ENCODE data around the gene OR51D1. TPM values are rescaled to one million over a fixed set of nuclear protein-coding genes. Genes with fewer than 3 reads are reported as not detected.
A peak's percentile ranks its signal among the peaks of the same experiment; 100 is the strongest.

The OR51D1 gene, protein sequence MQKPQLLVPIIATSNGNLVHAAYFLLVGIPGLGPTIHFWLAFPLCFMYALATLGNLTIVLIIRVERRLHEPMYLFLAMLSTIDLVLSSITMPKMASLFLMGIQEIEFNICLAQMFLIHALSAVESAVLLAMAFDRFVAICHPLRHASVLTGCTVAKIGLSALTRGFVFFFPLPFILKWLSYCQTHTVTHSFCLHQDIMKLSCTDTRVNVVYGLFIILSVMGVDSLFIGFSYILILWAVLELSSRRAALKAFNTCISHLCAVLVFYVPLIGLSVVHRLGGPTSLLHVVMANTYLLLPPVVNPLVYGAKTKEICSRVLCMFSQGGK
- not detected for polyA plus RNA-seq (2013, experiment 1 of 2)
- polyA plus RNA-seq (2013, experiment 2 of 2): not detected

DNA sequence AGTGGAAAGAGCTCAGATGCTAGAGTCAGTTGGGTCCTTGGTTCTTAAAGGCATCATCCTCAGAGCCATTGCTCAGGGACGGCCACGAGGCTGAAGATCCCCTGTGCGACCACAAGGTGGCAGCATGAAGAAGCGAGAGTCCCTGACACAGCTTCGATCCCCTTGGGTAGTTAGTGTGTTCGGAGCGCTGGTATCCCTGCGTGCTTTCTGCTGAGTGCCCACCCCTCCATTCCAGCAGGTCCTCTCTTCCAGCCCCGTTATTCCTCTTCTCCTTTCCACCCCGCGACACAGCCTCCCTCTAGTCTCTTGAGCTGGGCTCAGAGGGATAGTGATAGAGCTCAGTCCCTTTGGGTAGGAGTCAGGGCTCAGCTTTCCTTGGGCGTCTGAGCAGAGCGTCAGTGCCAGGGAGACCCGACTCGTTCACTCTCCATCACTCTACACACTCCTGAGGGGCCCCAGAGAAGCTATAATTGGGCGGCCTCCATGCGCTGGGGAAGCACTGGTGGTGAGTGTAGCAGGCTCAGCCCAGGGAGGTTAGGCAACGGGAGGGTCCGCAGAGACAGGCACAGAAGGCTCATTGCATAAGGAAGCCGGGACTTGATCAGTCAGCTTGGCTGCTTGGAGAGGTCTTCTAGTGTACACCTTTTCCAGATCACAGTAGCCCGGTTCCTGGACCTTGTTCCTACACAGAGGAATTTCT, at the start of gene OR51D1:
Gene OR51D1, plus strand, starts transcription at position 516 of the 700 bp plus-strand sequence. CDS start 2,314 bp downstream, outside the sequence.
- DNase-seq: peak; percentile 84
- H2BK5ac ChIP-seq (ENCODE audit: low read length): no peak within 1 kb of the TSS
- H3K36me3 ChIP-seq (ENCODE audit: control insufficient read depth, insufficient read depth, low read length): no peaks in the 10 kb centered on the region
- no peak within 1 kb of the TSS for H3K9ac ChIP-seq (ENCODE audit: low read length)
- H2BK120ac ChIP-seq (ENCODE audit: low read depth, low read length): no peak within 1 kb of the TSS
- no peak within 1 kb of the TSS for H3K18ac ChIP-seq (ENCODE audit: low read length)
- no peak within 1 kb of the TSS for H3K4me3 ChIP-seq (ENCODE audit: low read length)
- no peaks in the 10 kb centered on the region for H3K27me3 ChIP-seq (ENCODE audit: insufficient read depth, low read length, poor library complexity)
- H4K8ac ChIP-seq (ENCODE audit: low read depth, low read length): no peak within 1 kb of the TSS
- H3K23ac ChIP-seq (ENCODE audit: low read length): no peak within 1 kb of the TSS
- no peak within 1 kb of the TSS for H2AK5ac ChIP-seq (ENCODE audit: low read length)
- no peak within 1 kb of the TSS for H2BK15ac ChIP-seq (replicated peaks; ENCODE audit: low read depth)
- no peaks in the 10 kb centered on the region for H3K4me1 ChIP-seq (ENCODE audit: control insufficient read depth, low read depth, low read length)
- no peak within 1 kb of the TSS for H4K5ac ChIP-seq (ENCODE audit: low read length)
- no peak within 1 kb of the TSS for H3K4ac ChIP-seq (ENCODE audit: low read depth, low read length)
- H3K56ac ChIP-seq (ENCODE audit: low read length): no peak within 1 kb of the TSS
- no CpG with 5 or more reads among the region's 21 CpGs for WGBS (ENCODE audit: extremely low coverage, insufficient coverage, low lambda C conversion rate)
- no peak within 1 kb of the TSS for H3K27ac ChIP-seq (ENCODE audit: low read depth, low read length)
- no peaks in the 10 kb centered on the region for H3K79me2 ChIP-seq (ENCODE audit: control insufficient read depth, insufficient read depth, low read length)
- no peaks in the 10 kb centered on the region for H3K79me1 ChIP-seq (ENCODE audit: low read length)
- H3K4me2 ChIP-seq (ENCODE audit: low read length): no peak within 1 kb of the TSS

DNA sequence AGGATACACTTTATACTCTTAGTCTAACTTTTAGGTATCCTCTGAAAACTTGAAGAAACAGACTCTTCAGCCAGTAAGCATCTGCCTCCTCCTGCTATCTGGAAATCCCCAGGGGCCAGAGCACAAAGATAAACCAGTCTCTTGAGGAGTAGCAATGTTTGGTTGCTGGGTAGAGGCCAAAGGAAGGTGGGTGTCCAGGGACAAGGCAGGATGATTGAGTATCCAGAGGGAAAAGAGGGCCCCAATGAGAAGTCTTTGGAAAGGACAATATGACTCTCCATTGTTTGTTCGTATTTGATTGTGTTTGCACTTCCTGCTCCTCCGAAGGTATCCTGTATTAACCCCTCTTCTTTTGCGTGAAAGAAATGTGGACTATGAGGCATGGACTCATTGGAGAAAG, 48.3 kb upstream of the OR51D1 start:
- H3K36me3 ChIP-seq (ENCODE audit: control insufficient read depth, insufficient read depth, low read length): no peaks in the 10 kb centered on the region
- no peak overlapping the region for H3K27ac ChIP-seq (ENCODE audit: low read depth, low read length)
- no peak overlapping the region for H3K9ac ChIP-seq (ENCODE audit: low read length)
- H4K8ac ChIP-seq (ENCODE audit: low read depth, low read length): no peak overlapping the region
- H3K27me3 ChIP-seq (ENCODE audit: insufficient read depth, low read length, poor library complexity): no peaks in the 10 kb centered on the region
- H3K79me1 ChIP-seq (ENCODE audit: low read length): no peaks in the 10 kb centered on the region
- H3K4me2 ChIP-seq (ENCODE audit: low read length): no peak overlapping the region
- H3K4me3 ChIP-seq (ENCODE audit: low read length): no peak overlapping the region
- H3K4me1 ChIP-seq (ENCODE audit: control insufficient read depth, low read depth, low read length): no peaks in the 10 kb centered on the region
- H3K23ac ChIP-seq (ENCODE audit: low read length): no peak overlapping the region
- H2AK5ac ChIP-seq (ENCODE audit: low read length): no peak overlapping the region
- no peak overlapping the region for H3K4ac ChIP-seq (ENCODE audit: low read depth, low read length)
- H3K56ac ChIP-seq (ENCODE audit: low read length): no peak overlapping the region
- no peak overlapping the region for H4K5ac ChIP-seq (ENCODE audit: low read length)
- H2BK120ac ChIP-seq (ENCODE audit: low read depth, low read length): no peak overlapping the region
- no peak overlapping the region for H3K18ac ChIP-seq (ENCODE audit: low read length)
- no peak overlapping the region for H2BK15ac ChIP-seq (replicated peaks; ENCODE audit: low read depth)
- no CpG with 5 or more reads among the region's 3 CpGs for WGBS (ENCODE audit: extremely low coverage, insufficient coverage, low lambda C conversion rate)
- DNase-seq: no peak
- no peak overlapping the region for H2BK5ac ChIP-seq (ENCODE audit: low read length)
- H3K79me2 ChIP-seq (ENCODE audit: control insufficient read depth, insufficient read depth, low read length): no peaks in the 10 kb centered on the region

DNA sequence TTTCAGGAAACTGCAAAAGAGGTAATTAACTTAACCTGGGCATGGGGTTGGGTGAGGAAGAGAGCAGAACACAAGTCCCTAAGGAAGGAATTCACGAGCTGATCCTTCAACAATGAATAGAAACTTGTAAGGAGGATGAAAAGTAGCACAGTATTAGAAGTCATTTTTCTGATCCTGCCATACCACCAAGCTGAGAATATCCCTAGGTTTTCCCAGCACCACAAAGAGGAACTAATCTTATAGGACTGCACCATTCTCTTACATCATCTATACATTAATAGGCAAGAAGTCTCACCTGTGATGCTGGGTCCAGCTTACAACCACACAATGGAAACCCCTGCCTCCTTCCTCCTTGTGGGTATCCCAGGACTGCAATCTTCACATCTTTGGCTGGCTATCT, 43.5 kb upstream of the OR51D1 start, which contains the start of gene OR52I1:
Gene OR52I1, plus strand, starts transcription at position 301 of the 400 bp plus-strand sequence. Its CDS starts 0 bp downstream, at position 301.
- Histone ChIP-seq H3K4me1 (ENCODE audit: control insufficient read depth, low read depth, low read length) (no peaks in the 10 kb centered on the region), H3K36me3 (ENCODE audit: control insufficient read depth, insufficient read depth, low read length) (no peaks in the 10 kb centered on the region), H3K4ac (ENCODE audit: low read depth, low read length) (no peak within 1 kb of the TSS), H3K79me2 (ENCODE audit: control insufficient read depth, insufficient read depth, low read length) (no peaks in the 10 kb centered on the region), H3K56ac (ENCODE audit: low read length) (no peak within 1 kb of the TSS), H3K27me3 (ENCODE audit: insufficient read depth, low read length, poor library complexity) (no peaks in the 10 kb centered on the region), H4K5ac (ENCODE audit: low read length) (no peak within 1 kb of the TSS), H3K9ac (ENCODE audit: low read length) (no peak within 1 kb of the TSS), H3K27ac (ENCODE audit: low read depth, low read length) (no peak within 1 kb of the TSS), H3K18ac (ENCODE audit: low read length) (no peak within 1 kb of the TSS), H2BK15ac (replicated peaks; ENCODE audit: low read depth) (no peak within 1 kb of the TSS), H2BK5ac (ENCODE audit: low read length) (no peak within 1 kb of the TSS), H3K79me1 (ENCODE audit: low read length) (no peaks in the 10 kb centered on the region), H2BK120ac (ENCODE audit: low read depth, low read length) (no peak within 1 kb of the TSS), H3K23ac (ENCODE audit: low read length) (no peak within 1 kb of the TSS), H3K4me3 (ENCODE audit: low read length) (no peak within 1 kb of the TSS), H4K8ac (ENCODE audit: low read depth, low read length) (no peak within 1 kb of the TSS), H3K4me2 (ENCODE audit: low read length) (no peak within 1 kb of the TSS), H2AK5ac (ENCODE audit: low read length) (no peak within 1 kb of the TSS)
- no peak for DNase-seq
- WGBS (ENCODE audit: extremely low coverage, insufficient coverage, low lambda C conversion rate): no CpG with 5 or more reads among the region's 1 CpG

DNA sequence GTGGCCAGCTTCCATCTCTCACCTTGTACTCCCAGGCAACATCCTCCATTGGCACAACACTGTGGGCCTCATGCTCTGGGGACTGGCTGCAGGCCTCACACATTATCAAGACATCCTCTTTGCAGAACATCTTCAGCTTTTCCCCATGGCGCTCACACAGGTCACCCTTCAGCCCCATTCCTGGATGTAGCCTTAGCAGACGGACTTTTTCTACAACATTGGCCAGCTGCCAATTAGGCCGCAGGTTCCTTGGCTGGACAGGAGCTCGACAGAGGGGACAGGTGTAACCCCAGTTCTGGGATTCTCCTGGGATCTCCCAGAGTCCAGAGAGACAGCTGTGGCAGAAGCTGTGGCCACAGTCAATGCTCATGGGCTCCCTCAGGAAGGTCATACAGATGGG, 32.2 kb upstream of the OR51D1 start:
- H3K56ac ChIP-seq (ENCODE audit: low read length): no peak overlapping the region
- no peak overlapping the region for H3K27ac ChIP-seq (ENCODE audit: low read depth, low read length)
- H2AK5ac ChIP-seq (ENCODE audit: low read length): no peak overlapping the region
- H2BK120ac ChIP-seq (ENCODE audit: low read depth, low read length): no peak overlapping the region
- no peaks in the 10 kb centered on the region for H3K36me3 ChIP-seq (ENCODE audit: control insufficient read depth, insufficient read depth, low read length)
- no peaks in the 10 kb centered on the region for H3K79me1 ChIP-seq (ENCODE audit: low read length)
- no peak overlapping the region for H3K4me3 ChIP-seq (ENCODE audit: low read length)
- no peaks in the 10 kb centered on the region for H3K27me3 ChIP-seq (ENCODE audit: insufficient read depth, low read length, poor library complexity)
- no peak overlapping the region for H3K18ac ChIP-seq (ENCODE audit: low read length)
- no peak overlapping the region for H3K4ac ChIP-seq (ENCODE audit: low read depth, low read length)
- H4K5ac ChIP-seq (ENCODE audit: low read length): no peak overlapping the region
- no peak for DNase-seq
- H3K9ac ChIP-seq (ENCODE audit: low read length): no peak overlapping the region
- H2BK5ac ChIP-seq (ENCODE audit: low read length): no peak overlapping the region
- H3K4me2 ChIP-seq (ENCODE audit: low read length): no peak overlapping the region
- peaks cover 2% of the 10 kb centered on the region for H3K4me1 ChIP-seq (ENCODE audit: control insufficient read depth, low read depth, low read length)
- H3K23ac ChIP-seq (ENCODE audit: low read length): no peak overlapping the region
- no CpG with 5 or more reads among the region's 4 CpGs for WGBS (ENCODE audit: extremely low coverage, insufficient coverage, low lambda C conversion rate)
- H2BK15ac ChIP-seq (replicated peaks; ENCODE audit: low read depth): no peak overlapping the region
- H3K79me2 ChIP-seq (ENCODE audit: control insufficient read depth, insufficient read depth, low read length): no peaks in the 10 kb centered on the region
- no peak overlapping the region for H4K8ac ChIP-seq (ENCODE audit: low read depth, low read length)

DNA sequence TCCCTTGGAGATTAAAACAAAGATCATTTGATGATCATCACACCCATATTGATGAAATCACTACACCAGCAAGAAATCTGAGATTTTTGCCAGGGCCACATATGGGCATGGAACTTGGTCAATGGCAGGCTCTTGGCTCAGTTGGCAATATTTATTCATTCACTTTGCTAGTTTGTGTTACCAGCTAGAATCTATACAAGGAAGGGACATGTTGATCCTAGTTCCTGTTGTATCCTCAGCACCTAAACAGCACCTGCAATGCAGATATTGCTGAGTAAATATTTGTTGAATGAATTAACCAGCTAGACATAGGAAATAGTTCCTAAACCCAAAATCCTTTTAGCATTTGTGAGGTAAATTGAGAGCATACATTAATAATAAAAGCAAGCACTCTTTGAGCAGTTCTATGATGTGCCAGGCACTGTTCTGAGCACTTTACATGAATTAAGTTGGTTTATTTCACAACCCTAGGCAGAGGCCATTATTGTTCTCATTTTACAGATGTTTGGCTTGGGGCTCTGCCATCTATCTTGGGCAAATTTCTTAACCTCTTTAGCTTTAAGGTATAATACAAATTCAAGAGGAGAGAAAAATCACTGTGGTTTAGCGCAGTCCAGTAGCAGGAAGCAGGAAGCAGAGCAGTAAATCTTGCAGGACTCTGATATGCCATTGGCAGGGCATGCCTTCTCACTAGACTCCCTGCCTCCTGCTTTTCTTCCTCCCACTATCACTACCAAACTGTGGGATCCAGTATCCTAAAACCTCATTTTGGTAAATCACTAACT, 30.9 kb upstream of the OR51D1 start:
- no peak overlapping the region for H3K56ac ChIP-seq (ENCODE audit: low read length)
- no peak for DNase-seq
- peaks cover 2% of the 10 kb centered on the region for H3K4me1 ChIP-seq (ENCODE audit: control insufficient read depth, low read depth, low read length)
- H3K18ac ChIP-seq (ENCODE audit: low read length): no peak overlapping the region
- WGBS (ENCODE audit: extremely low coverage, insufficient coverage, low lambda C conversion rate): no CpG with 5 or more reads among the region's 1 CpG
- no peaks in the 10 kb centered on the region for H3K79me1 ChIP-seq (ENCODE audit: low read length)
- no peaks in the 10 kb centered on the region for H3K36me3 ChIP-seq (ENCODE audit: control insufficient read depth, insufficient read depth, low read length)
- H2BK15ac ChIP-seq (replicated peaks; ENCODE audit: low read depth): no peak overlapping the region
- H2AK5ac ChIP-seq (ENCODE audit: low read length): no peak overlapping the region
- H2BK5ac ChIP-seq (ENCODE audit: low read length): no peak overlapping the region
- H4K5ac ChIP-seq (ENCODE audit: low read length): no peak overlapping the region
- H3K23ac ChIP-seq (ENCODE audit: low read length): no peak overlapping the region
- no peak overlapping the region for H3K4ac ChIP-seq (ENCODE audit: low read depth, low read length)
- H2BK120ac ChIP-seq (ENCODE audit: low read depth, low read length): no peak overlapping the region
- H3K27me3 ChIP-seq (ENCODE audit: insufficient read depth, low read length, poor library complexity): no peaks in the 10 kb centered on the region
- no peak overlapping the region for H3K27ac ChIP-seq (ENCODE audit: low read depth, low read length)
- no peak overlapping the region for H3K4me2 ChIP-seq (ENCODE audit: low read length)
- H4K8ac ChIP-seq (ENCODE audit: low read depth, low read length): no peak overlapping the region
- no peak overlapping the region for H3K9ac ChIP-seq (ENCODE audit: low read length)
- H3K4me3 ChIP-seq (ENCODE audit: low read length): no peak overlapping the region
- no peaks in the 10 kb centered on the region for H3K79me2 ChIP-seq (ENCODE audit: control insufficient read depth, insufficient read depth, low read length)

Data from mesendoderm (in vitro differentiated cells).